HUDEP-2 (cell line): ENCODE data around the gene HMGA1.
A peak's percentile ranks its signal among the peaks of the same experiment; 100 is the strongest.
"Not testable (repeated sequence)": the region's sequence is repeated elsewhere in the genome, so short reads cannot be mapped to it uniquely, and the experiment has no call there.

ENCODE experiments used
- DNase-seq, 76 experiments: peaks; one replicate each; lab custom pipeline; 2025; ENCODE audit not compliant: unreplicated experiment in 76 of 76; lab: John Stamatoyannopoulos, UW

Gene HMGA1

DNA sequence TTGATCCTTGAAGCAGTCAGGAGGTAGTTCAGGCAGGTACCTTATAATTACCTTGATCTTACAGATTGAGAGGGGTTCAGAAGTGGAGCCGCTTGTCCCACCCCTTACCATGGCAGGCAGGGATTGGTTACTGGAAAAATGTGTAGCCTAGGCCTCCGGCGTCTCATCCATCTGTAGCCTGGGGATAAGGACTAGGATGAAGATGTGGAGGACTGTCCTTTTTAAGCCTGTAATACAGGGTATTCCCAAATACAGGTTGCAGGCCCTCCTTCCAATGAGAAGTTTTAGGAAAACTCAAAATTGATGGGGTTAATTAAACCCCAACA is 2.8 kb downstream of the HMGA1 start:
- peak in 1 of 76 experiments; percentile 30 for DNase-seq

DNA sequence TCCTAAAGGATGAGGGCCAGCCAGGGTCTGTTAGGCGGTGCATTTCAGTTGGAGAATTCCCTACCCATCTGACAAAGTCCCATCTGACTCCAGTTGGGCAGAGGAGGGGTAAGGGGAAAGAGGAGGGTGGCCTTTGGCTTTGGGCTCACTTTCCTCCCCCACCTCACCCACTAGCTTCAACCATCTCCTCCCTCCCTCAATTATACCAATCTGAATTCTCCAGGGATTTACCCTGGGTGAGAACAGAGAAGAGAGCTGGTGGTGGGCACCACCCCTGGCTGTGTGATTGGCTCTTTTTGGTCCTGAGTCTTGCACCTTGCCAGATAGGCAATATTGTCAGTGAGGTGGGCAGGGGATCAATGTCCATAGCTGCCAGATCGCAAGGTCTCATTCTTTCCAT is 3.2 kb downstream of the HMGA1 start:
- no peak for DNase-seq

- peak in 12 of 76 experiments; percentile 19 to 48 (median 30) for DNase-seq
These were observed 3.9 kb downstream of the HMGA1 start for GRCh38 chr6:34240329-34241248.

DNA sequence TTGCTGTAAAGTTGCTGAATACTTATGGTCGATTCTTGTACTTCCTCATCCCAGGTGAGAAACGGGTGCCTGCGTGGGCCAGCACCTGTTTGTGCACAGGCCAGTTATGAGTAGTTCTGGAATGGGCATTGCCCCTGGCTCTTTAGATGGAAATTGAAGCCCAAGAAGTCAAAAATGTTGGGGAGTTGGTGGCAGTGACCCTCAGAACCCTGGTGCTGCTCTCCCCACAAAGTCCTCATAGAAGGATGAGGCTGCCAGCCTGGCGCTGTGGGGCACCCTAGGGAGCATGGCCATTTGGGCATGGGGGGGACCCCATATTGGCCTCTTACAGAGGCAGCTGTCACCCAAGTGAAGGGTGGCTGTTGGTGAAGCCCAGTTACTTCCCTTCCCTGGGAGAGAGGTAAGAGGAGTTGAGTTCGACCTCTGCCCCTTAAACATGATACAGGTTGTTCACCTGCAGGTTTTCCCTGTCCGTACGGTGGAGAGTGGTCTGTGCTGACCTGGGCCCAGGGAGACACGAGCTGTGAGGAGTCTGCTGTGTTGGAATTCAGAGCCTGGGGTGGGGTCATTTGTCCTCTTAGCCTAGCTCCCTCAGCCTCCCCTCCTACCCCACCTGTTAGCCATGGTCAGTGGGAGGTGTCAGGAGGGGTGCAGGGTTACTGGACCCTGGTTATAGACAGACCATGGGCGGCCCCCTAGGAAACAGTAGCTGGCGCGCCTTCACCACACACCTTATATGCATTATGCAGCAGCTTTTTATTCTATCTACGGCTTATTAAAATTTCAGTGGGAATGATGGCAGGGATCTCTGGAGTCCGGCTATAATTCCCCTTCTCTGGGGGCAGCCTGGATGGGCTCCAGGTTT is 4.9 kb downstream of the HMGA1 start:
- no peak for DNase-seq

DNA sequence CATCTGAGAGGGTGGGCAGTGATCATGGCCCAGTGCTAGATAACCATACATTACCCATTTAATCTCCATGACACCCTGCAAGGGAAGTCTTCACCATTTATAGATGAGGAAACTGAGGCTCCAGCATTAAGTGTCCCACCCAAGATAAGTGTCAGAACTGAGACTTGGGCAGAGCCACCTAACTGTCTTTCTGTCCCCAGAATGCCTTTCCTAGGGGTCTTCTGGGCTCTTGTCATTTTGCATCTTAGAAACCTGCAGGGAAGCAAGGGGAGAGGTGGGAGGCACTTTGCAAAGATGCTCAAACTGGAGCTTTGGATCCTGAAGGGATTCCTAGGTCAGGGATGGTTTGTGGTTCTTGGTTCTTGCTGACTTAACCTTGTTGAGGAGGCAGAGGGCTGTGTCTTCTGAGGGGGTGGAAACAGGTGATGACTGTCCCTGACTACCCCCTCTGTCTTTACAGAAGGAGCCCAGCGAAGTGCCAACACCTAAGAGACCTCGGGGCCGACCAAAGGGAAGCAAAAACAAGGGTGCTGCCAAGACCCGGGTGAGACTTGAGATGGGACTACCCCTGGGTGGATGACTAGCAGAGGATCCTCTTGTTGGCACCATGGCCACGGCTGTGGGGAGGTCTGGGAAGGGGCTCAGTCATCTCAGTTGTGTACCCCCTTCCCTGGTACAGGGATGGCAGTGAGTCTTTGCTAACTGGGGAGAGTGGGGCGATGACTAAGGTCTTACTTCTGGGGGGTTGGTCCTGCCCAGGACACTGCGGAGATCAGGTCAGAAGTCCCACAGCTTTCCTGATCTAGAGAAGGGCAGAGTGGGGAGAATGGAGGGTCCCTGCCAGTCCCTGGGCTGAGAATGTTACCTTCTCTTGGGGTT is 5.8 kb downstream of the HMGA1 start:
- no peak for DNase-seq

DNA sequence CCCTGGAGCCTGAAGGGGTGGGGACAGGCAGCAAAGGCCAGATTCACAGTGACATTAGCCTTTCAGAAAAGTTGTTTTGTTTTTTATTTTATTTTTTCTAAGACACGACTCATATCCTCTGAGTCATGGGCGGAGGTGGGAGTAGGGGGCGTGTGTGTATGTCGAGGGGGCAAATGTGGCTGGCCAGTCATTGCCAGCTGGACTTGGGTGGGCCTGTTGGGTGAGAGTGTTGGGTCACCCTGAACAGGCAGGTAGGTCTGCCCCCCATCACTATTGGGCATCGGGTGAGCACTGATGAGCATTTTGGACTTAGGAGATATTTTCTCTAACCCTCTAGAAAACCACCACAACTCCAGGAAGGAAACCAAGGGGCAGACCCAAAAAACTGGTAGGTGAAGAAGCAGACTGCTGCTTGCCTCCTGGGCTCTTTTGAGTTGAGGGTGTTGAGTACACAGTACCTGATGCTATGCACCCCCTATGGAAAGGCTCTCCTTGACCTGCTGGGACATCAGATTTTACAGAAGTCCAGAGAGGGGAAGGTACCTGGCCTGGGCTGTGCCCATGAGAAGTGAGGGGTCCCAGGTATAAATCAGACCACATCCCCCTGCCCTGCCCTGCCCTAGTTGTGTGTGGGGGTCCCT is 6.6 kb downstream of the HMGA1 start:
- DNase-seq = no peak

- DNase-seq = peak in 70 of 76 experiments; percentile 25 to 89 (median 70)
These were observed 7.5 kb downstream of the HMGA1 start for GRCh38 chr6:34243901-34244884.

GRCh38 chr6:34245032-34245760 is 8.5 kb downstream of the HMGA1 start:
- not testable (repeated sequence) for DNase-seq

DNA sequence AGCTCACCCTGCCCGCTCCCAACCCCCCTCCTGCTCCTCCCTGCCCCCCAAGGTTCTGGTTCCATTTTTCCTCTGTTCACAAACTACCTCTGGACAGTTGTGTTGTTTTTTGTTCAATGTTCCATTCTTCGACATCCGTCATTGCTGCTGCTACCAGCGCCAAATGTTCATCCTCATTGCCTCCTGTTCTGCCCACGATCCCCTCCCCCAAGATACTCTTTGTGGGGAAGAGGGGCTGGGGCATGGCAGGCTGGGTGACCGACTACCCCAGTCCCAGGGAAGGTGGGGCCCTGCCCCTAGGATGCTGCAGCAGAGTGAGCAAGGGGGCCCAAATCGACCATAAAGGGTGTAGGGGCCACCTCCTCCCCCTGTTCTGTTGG is 9.1 kb downstream of the HMGA1 start:
- DNase-seq = not testable (repeated sequence)

GRCh38 chr6:34246249-34246562 is 9.5 kb downstream of the HMGA1 start:
- DNase-seq = no peak

DNA sequence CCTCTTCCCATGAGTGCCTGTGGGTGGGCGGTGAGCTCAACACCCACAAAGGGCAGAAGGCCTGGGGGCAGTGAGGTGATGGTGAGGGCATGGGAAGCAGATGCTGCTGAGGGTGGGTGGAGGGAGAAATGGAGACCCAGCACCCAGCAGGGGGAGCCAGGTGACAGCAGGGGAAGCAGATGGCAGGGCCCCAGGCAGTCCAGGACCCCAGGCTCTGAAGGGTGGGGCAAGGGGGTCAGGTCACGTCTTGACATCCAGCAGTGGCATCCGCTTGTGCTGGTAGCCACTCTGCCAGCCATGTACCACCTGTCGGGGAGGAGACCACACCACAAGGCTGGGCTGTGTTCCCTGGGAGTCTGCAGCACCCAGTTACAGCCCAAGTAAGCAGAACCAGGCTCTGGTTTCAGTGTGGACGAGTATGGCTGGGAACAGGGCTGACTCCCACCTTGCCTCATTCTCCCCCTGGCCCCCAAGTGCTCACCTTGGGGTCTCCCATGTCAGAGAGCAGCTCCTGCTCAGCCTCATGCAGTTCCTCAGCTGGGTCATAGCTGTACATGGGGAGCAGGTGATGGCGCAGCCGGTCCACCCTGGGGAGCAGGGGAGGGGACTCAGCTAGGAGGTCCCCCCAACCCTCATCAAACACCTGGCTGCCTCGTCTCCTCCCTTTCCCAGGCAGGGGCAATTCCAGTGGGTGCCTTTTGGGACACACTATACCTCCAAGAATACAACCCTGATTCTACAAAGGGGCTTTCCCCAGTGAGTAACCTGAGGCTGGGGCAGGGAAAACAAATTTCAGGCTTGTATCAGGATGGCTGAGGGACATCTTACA is 10.1 kb downstream of the HMGA1 start:
- DNase-seq = peak in 52 of 76 experiments; percentile 21 to 71 (median 45)

DNA sequence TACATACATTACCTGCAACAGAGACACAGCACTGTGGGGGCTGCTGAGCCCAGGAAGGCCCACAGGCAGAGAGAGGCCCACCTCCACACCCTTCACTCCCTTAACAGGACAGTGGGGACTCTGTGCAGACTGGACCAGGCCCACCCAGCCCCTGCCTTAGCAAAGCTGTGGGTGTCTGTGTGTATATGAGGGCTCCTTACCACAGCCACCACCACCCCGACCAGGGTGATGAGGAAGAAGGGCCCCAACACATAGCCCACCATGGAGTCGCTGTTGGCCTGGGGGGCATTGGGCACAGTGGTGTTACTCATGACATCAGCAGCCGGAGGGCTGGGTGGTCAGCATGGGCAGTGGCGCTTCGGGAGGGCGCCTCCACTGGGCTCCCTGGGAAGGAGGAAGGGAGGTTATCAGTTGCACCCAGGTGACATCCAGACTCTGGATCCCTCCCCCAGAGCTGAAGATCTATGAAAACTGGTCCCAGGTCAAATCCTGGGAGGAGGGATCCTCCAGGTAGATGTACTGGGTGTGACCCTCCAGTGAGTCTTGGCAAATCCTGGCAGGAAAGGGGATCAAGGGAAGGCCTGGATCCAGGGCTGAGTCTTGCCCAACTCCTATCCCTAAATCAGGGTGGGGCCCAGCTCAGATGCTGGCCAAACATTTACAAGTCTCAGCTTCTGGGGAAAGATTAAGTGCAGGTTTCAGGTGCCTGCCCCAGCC is 11.0 kb downstream of the HMGA1 start:
- DNase-seq = peak in 3 of 76 experiments; percentile 15 to 29 (median 17)

DNA sequence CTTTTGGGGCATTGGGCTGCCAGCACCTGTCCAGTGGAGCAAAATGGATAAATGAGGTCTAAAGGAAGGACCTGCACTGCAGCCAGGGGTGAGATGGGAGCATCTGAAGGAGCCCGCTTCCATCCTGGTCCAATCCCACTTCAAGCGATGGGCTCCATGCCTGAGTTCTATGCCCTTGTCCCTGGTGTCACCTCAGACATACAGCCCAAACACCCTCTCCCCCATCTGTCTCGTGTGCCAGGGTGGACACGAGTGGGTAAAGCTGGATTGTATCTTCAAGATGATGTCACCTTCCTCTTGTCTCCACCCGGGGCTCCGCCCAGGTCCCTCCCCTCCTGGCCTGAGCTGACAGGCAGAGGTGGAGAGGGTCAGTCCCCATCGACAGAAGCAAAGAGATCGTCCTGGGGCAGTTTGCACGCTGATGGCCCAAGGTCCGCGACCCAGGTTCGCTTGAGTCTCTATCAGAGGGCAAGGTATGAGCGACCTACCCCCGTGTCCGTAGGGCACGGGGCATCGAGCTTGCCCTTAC is 11.6 kb downstream of the HMGA1 start:
- DNase-seq = peak in 43 of 76 experiments; percentile 26 to 68 (median 50)

DNA sequence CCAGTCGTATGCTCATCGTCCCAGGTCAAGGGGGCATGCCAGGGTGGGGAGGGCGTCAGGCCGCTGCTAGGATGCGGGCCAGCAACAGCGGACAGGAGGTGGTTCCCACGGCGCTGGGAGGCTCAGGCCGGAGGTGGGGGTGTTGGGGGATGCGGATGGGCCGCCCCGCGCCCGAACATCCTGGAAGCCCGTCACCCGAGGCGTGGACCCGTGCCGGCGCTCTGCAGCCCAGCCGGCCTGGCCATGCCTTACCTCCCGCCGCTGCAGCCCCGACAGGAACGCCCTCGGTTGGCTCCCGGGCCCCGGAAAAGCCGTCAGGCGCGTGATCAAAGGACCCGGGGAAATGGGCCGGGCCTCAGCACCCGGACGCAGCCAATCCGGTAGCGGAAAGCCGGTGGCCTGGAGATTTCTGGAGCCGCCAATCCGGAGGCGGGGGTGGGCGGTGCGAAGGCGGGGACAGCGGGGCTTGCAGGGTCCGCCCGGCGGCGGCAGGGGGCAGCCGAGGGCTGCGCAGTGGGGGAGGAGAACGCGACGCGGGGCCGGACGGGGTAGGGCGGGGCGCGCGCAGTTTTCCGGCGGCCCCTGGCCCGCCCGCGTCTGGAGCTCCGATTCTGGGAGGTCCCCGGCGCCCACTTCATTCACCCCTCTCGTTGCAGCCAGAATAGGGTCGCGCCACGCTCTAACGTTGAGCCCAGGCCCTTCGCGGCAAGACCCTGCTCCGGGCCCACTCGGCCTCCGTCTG is 12.2 kb downstream of the HMGA1 start, which contains the start of gene SMIM29:
TSS of gene SMIM29 (minus strand) at position 280 of the 742 bp plus-strand sequence. CDS start 1,215 bp downstream, outside the sequence.
- peak in 74 of 76 experiments; percentile 66 to 99 (median 97) for DNase-seq

DNA sequence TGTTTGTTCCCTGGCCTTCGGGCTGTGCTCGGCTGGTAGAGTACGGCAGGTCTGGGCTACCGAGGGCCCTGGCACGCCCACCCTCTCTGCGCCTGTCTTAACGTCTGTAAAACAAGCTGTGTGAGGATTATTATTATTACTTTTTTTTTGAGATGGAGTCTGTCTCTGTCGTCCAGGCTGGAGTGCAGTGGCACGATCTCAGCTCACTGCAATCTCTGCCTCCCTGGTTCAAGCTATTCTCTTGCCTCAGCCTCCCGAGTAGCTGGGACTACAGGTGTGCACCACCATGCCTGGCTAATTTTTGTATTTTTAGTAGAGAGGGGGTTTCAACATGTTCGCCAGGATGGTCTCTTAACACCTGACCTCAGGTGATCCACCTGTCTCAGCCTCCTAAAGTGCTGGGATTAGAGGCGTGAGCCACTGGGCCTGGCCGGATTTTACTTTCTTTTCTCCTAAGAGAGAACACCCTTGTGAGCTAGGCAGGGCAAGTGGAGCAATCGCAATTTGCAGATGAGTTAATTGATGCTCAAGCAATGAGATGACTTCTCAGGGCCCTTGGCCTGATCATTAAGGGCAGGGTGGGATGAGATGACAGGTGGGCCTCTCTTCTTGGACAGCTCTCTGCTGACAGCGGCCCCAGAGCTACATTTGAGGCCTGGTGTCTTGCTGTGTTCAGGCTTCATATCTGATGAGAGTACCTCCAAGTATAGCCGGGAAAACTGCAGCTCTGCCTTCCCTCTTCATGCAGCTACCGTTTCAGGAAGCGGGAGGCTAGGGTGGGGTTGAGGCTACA is 13.0 kb downstream of the HMGA1 start:
- peak in 1 of 76 experiments; percentile 55 for DNase-seq
